Ovary (tissue), 9 donors: Measurements from ENCODE around the gene ELAVL2. TPM values are rescaled to one million over a fixed set of nuclear protein-coding genes. Genes with fewer than 3 reads are reported as not detected.

Source experiments
- DNase-seq, 5 donors: peaks; one replicate each; pipeline ENCODE4 v3.0.0-alpha.2; 2019 to 2020
- H3K27ac ChIP-seq, 2 donors: fragments of 200-600 bp; one replicate each; pipeline versions ENCODE4 v1.5.1 to v1.8.0; 2019 to 2022
- H3K27me3 ChIP-seq: fragments of 200-600 bp; one replicate; pipeline ENCODE4 v1.8.0; 2022
- H3K36me3 ChIP-seq: fragments of 200-600 bp; sonication (generic); one replicate; pipeline ENCODE4 v1.5.1; 2019
- H3K4me1 ChIP-seq: one replicate; pipeline ENCODE4 v1.8.1; 2013; ENCODE audit warnings: mild to moderate bottlenecking, moderate library complexity; ENCODE audit not compliant: insufficient read depth
- H3K4me3 ChIP-seq: fragments of 200-600 bp; sonication (generic); one replicate; pipeline ENCODE4 v1.5.1; 2017
- H3K9me3 ChIP-seq, 2 donors: fragments of 200-600 bp in 1 of 2; sonication (generic) in 1 of 2; one replicate each; pipeline versions ENCODE4 v1.5.1 to v1.8.1; 2013 to 2019; ENCODE audit warnings: mild to moderate bottlenecking in 1 of 2, moderate library complexity in 1 of 2
- CTCF ChIP-seq, 3 donors: fragments of 450-650 bp in 2 of 3; fragments of 200-600 bp in 1 of 3; IDR thresholded peaks; one replicate each; pipeline versions ENCODE4 v1.5.1 to v1.8.0; 2016 to 2022; ENCODE audit warnings: antibody characterized with exemption in 3 of 3, mild to moderate bottlenecking in 1 of 3
- EP300 ChIP-seq: sonication (generic); formaldehyde crosslinking; IDR thresholded peaks from one replicate; pipeline ENCODE4 v1.6.1; 2017; ENCODE audit warnings: antibody characterized with exemption
- POLR2A ChIP-seq: fragments of 450-650 bp; IDR thresholded peaks from one replicate; pipeline ENCODE4 v1.6.1; 2017; ENCODE audit warnings: antibody characterized with exemption, mild to moderate bottlenecking, moderate library complexity
- WGBS, 3 donors: extraction: QIAGEN DNeasy Blood & Tissue Kit in 1 of 3; methylation state at CpG; one replicate each; pipeline versions ENCODE4 v1.1.5 to v1.1.7; 2013 to 2017; 5-methylcytosine and 5-hydroxymethylcytosine counted together
- intact Hi-C, 4 donors: fragments of 100-400 bp; cut with DNase I; formaldehyde crosslinking; loops; one replicate each; pipeline versions ENCODE4 v1.11.0 to v1.15.1; 2022 to 2023
- polyA plus RNA-seq, 2 donors: library from polyadenylated mRNA; stranded (reverse); fragments of 200-250 nt in 1 of 2; fragments of 350-450 nt in 1 of 2; fragmentation: Illumina TruSeq in 1 of 2; extraction: RNeasy Lipid Tissue Mini Kit (QIAGEN cat#74804) in 1 of 2; gene quantifications; one replicate each; pipeline ENCODE4 v1.2.3, GENCODE V29; 2013 to 2014
- total RNA-seq, 7 donors: library from RNA; depleted of rRNA in 2 of 7; stranded (reverse); fragments of >200 nt in 2 of 7; fragmentation: NEBNext Ultra II Directional in 3 of 7; extraction: Animal tissue kit (Norgen Biotek cat#: 25700) in 3 of 7; gene quantifications; one replicate each; pipeline versions ENCODE4 v1.1.0 to v1.2.4, GENCODE V29; 2016 to 2023
- donor health status: DM: no; HTN: no; CAD: no; lungs with moderate emphysema.
- donor health status: DM: no; HTN: no; CAD: no.
- donor health status: Bipolar disorder and iron deficiency.
- donor health status: DM: yes; HTN: yes; CAD: no.
- donor health status: DM: no; HTN: no; CAD: no.
- donor health status: DM: yes; HTN: yes; CAD: no.

The ELAVL2 gene
- total and polyA plus RNA-seq, 9 donors = 0.36 to 1.7 (median 0.97) TPM

- intact Hi-C loops = no loop called here
- TF ChIP-seq POLR2A (no peak), EP300 (no peak), CTCF (IDR thresholded peaks at IDR 0.05) (no peak)
- DNase-seq = no peak
These were observed 54.2 kb downstream of the ELAVL2 start for GRCh38 chr9:23771746-23772384.

GRCh38 chr9:23769307-23769935, 56.6 kb downstream of the ELAVL2 start:
- 78 to 85% (median 84%) methylated on average over 7 of the region's 7 CpGs for WGBS, 3 donors
- intact Hi-C loops = no loop called here

More at GRCh38 chr9:23771746-23772384, 54.2 kb downstream of the ELAVL2 start:
- Histone ChIP-seq H3K36me3 (no peaks in the 10 kb centered on the region), H3K4me1 (no peaks in the 10 kb centered on the region), H3K4me3 (no peak overlapping the region), H3K27ac (no peak overlapping the region), H3K9me3 (no peaks in the 10 kb centered on the region), H3K27me3 (no peaks in the 10 kb centered on the region)

GRCh38 chr9:23768861-23769260, 57.2 kb downstream of the ELAVL2 start:
- Histone ChIP-seq H3K4me3 (no peak overlapping the region), H3K9me3 (no peaks in the 10 kb centered on the region), H3K27me3 (no peaks in the 10 kb centered on the region), H3K4me1 (no peaks in the 10 kb centered on the region), H3K36me3 (no peaks in the 10 kb centered on the region), H3K27ac (no peak overlapping the region)
- no peak for TF ChIP-seq CTCF (IDR thresholded peaks at IDR 0.05)
- no peak for TF ChIP-seq POLR2A
- 69 to 81% (median 73%) methylated on average over 2 of the region's 2 CpGs for WGBS, 3 donors
- intact Hi-C loops = no loop called here
- no peak for DNase-seq

More at GRCh38 chr9:23769307-23769935, 56.6 kb downstream of the ELAVL2 start:
- Histone ChIP-seq H3K36me3 (no peaks in the 10 kb centered on the region), H3K4me1 (no peaks in the 10 kb centered on the region), H3K4me3 (no peak overlapping the region), H3K27me3 (no peaks in the 10 kb centered on the region), H3K27ac (no peak overlapping the region), H3K9me3 (no peaks in the 10 kb centered on the region)
- no peak for DNase-seq
- TF ChIP-seq EP300 (no peak), POLR2A (no peak), CTCF (IDR thresholded peaks at IDR 0.05) (no peak)

GRCh38 chr9:23766613-23767012, 59.4 kb downstream of the ELAVL2 start:
- Histone ChIP-seq H3K4me3 (no peak overlapping the region), H3K27ac (no peak overlapping the region), H3K36me3 (no peaks in the 10 kb centered on the region), H3K27me3 (no peaks in the 10 kb centered on the region), H3K4me1 (no peaks in the 10 kb centered on the region), H3K9me3 (no peaks in the 10 kb centered on the region)
- no peak for TF ChIP-seq POLR2A
- no peak for TF ChIP-seq CTCF (IDR thresholded peaks at IDR 0.05)
- no peak for TF ChIP-seq EP300
- 56 to 77% (median 66%) methylated on average over 2 of the region's 2 CpGs for WGBS, 3 donors
- intact Hi-C loops = no loop called here
- no peak for DNase-seq
